DND-41 (cell line): ENCODE results near the gene LHX6.

Source experiments
- ATAC-seq: fragments of 200-7000 bp; cut with Tn5 transposase; 3 replicates; pipeline ENCODE4 v1.9.1; 2021; ENCODE audit warnings: low read depth; ENCODE audit not compliant: insufficient read depth
- DNase-seq: peaks from one replicate; pipeline ENCODE4 v3.0.0-alpha.2; 2020
- H2AFZ ChIP-seq: 2 replicates; pipeline ENCODE4 v1.6.0; 2012; ENCODE audit warnings: low read depth, low read length
- H3K27ac ChIP-seq: 2 replicates; pipeline ENCODE4 v1.5.1; 2012; ENCODE audit warnings: low read length, inconsistent platforms
- H3K27me3 ChIP-seq: fragments of 200-600 bp; sonication (generic); 2 replicates; pipeline ENCODE4 v1.6.0; 2012; ENCODE audit warnings: low read length, mild to moderate bottlenecking, inconsistent platforms; ENCODE audit not compliant: insufficient read depth, poor library complexity
- H3K36me3 ChIP-seq: 2 replicates; pipeline ENCODE4 v1.5.1; 2012; ENCODE audit warnings: low read length, inconsistent platforms; ENCODE audit not compliant: insufficient read depth
- H3K4me1 ChIP-seq: 2 replicates; pipeline ENCODE4 v1.5.1; 2012; ENCODE audit warnings: mild to moderate bottlenecking, low read length; ENCODE audit not compliant: insufficient read depth
- H3K4me2 ChIP-seq: 2 replicates; pipeline ENCODE4 v1.6.0; 2012; ENCODE audit warnings: mild to moderate bottlenecking, moderate library complexity, low read length, inconsistent platforms; ENCODE audit not compliant: insufficient read depth
- H3K4me3 ChIP-seq, 2 experiments: fragments of 200-600 bp in 1 of 2; shearing (Covaris generic) in 1 of 2; 2 replicates each; pipeline ENCODE4 v1.5.1; 2012 to 2016; ENCODE audit warnings: inconsistent platforms in 2 of 2, low read length in 2 of 2, mild to moderate bottlenecking in 2 of 2, low read depth in 1 of 2, moderate library complexity in 1 of 2
- H3K79me2 ChIP-seq: 2 replicates; pipeline ENCODE4 v1.6.0; 2012; ENCODE audit warnings: low read length, inconsistent platforms; ENCODE audit not compliant: insufficient read depth
- H3K9ac ChIP-seq: 2 replicates; pipeline ENCODE4 v1.6.0; 2012; ENCODE audit warnings: low read depth, mild to moderate bottlenecking, inconsistent platforms, low read length, moderate library complexity
- H3K9me3 ChIP-seq: 2 replicates; pipeline ENCODE4 v1.5.1; 2012; ENCODE audit warnings: low read length, moderate library complexity, mild to moderate bottlenecking, inconsistent platforms; ENCODE audit not compliant: insufficient read depth, severe bottlenecking
- H4K20me1 ChIP-seq: 2 replicates; pipeline ENCODE4 v1.6.0; 2012; ENCODE audit warnings: low read length; ENCODE audit not compliant: insufficient read depth
- EZH2 ChIP-seq: IDR thresholded peaks from 3 replicates; pipeline ENCODE4 v1.6.1; 2012; ENCODE audit warnings: borderline replicate concordance, low read depth, mild to moderate bottlenecking, moderate library complexity, low read length, inconsistent platforms; ENCODE audit not compliant: severe bottlenecking
- TF ChIP-seq, protein P1 (sequence below): IDR thresholded peaks from 2 replicates; pipeline ENCODE4 v1.5.1; 2012; ENCODE audit warnings: borderline replicate concordance, low read length, moderate library complexity, mild to moderate bottlenecking; ENCODE audit not compliant: poor library complexity, severe bottlenecking; ENCODE audit errors: extremely low read depth

Gene LHX6

GRCh38 chr9:122213589-122214413, 15.0 kb downstream of the LHX6 start:
- no peak overlapping the region for H3K9ac ChIP-seq
- no peaks in the 10 kb centered on the region for H3K4me1 ChIP-seq
- TF ChIP-seq EZH2 = no peak
- TF ChIP-seq, protein P1, sequence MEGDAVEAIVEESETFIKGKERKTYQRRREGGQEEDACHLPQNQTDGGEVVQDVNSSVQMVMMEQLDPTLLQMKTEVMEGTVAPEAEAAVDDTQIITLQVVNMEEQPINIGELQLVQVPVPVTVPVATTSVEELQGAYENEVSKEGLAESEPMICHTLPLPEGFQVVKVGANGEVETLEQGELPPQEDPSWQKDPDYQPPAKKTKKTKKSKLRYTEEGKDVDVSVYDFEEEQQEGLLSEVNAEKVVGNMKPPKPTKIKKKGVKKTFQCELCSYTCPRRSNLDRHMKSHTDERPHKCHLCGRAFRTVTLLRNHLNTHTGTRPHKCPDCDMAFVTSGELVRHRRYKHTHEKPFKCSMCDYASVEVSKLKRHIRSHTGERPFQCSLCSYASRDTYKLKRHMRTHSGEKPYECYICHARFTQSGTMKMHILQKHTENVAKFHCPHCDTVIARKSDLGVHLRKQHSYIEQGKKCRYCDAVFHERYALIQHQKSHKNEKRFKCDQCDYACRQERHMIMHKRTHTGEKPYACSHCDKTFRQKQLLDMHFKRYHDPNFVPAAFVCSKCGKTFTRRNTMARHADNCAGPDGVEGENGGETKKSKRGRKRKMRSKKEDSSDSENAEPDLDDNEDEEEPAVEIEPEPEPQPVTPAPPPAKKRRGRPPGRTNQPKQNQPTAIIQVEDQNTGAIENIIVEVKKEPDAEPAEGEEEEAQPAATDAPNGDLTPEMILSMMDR = no peak
- H3K4me2 ChIP-seq = no peak overlapping the region
- H3K27ac ChIP-seq = no peak overlapping the region
- H4K20me1 ChIP-seq = no peaks in the 10 kb centered on the region
- ATAC-seq (no peak), DNase-seq (no peak)
- H3K4me3 ChIP-seq = no peak overlapping the region
- H3K9me3 ChIP-seq = no peaks in the 10 kb centered on the region
- no peaks in the 10 kb centered on the region for H3K79me2 ChIP-seq
- no peak overlapping the region for H2AFZ ChIP-seq
- peaks cover 2% of the 10 kb centered on the region for H3K27me3 ChIP-seq
- no peaks in the 10 kb centered on the region for H3K36me3 ChIP-seq

DNA sequence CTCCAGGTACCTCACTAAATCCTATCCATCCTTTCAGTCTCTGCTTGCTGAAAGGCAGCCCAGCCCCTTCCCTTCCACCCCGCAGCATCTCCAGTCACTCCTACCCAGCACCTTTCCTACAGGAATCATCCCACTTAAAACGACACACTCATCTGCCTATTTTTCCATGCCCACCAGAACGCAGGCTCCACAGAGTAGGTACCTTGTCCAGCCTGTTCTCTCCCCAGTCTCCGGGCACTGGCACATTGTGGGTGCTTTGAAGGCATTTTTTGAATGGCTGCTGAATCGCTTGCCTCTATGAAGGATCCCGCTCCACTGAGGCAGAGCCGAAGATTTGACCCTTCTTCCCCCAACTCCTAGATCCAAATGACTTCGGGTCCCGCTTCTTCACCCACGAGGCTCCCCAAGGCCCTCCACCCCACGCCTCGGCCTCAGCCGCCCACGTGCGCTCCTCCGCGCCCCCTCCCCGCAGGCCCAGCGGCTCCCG, 15.6 kb downstream of the LHX6 start:
- H3K79me2 ChIP-seq = no peaks in the 10 kb centered on the region
- H3K27me3 ChIP-seq = peaks cover 2% of the 10 kb centered on the region
- TF ChIP-seq EZH2 = no peak
- TF ChIP-seq, protein P1 = no peak
- no peak for DNase-seq
- ATAC-seq = no peak
- H3K4me3 ChIP-seq = no peak overlapping the region
- H3K9ac ChIP-seq = no peak overlapping the region
- no peak overlapping the region for H3K4me2 ChIP-seq
- no peaks in the 10 kb centered on the region for H3K36me3 ChIP-seq
- H4K20me1 ChIP-seq = no peaks in the 10 kb centered on the region
- H3K27ac ChIP-seq = no peak overlapping the region
- H3K4me1 ChIP-seq = no peaks in the 10 kb centered on the region
- H3K9me3 ChIP-seq = no peaks in the 10 kb centered on the region
- H2AFZ ChIP-seq = no peak overlapping the region

GRCh38 chr9:122212473-122213004, 16.2 kb downstream of the LHX6 start:
- Histone ChIP-seq H3K4me1 (no peaks in the 10 kb centered on the region), H3K27me3 (peaks cover 2% of the 10 kb centered on the region), H3K9ac (no peak overlapping the region), H4K20me1 (no peaks in the 10 kb centered on the region), H3K36me3 (no peaks in the 10 kb centered on the region), H3K27ac (no peak overlapping the region), H3K9me3 (no peaks in the 10 kb centered on the region), H3K79me2 (no peaks in the 10 kb centered on the region), H3K4me3 (no peak overlapping the region), H2AFZ (no peak overlapping the region), H3K4me2 (no peak overlapping the region)
- ATAC-seq (no peak), DNase-seq (no peak)
- TF ChIP-seq, protein P1 = no peak
- no peak for TF ChIP-seq EZH2
